Spleen (tissue), 11 donors: ENCODE data around the gene MYO5B. TPM values are rescaled to one million over a fixed set of nuclear protein-coding genes. Genes with fewer than 3 reads are reported as not detected.

ENCODE experiments used
- DNase-seq: peaks from one replicate; pipeline ENCODE4 v3.0.0-alpha.2; 2020
- H3K27ac ChIP-seq, 8 donors: fragments of 200-600 bp; sonication (generic) in 7 of 8; 1 replicate in 4 of 8; 2 replicates in 4 of 8; pipeline versions ENCODE4 v1.5.0 to v1.8.0; 2016 to 2021; ENCODE audit warnings: inconsistent platforms in 4 of 8, mild to moderate bottlenecking in 4 of 8, moderate library complexity in 1 of 8
- H3K27me3 ChIP-seq, 7 donors: fragments of 200-600 bp; sonication (generic) in 6 of 7; replicated peaks in 1 of 7; 1 replicate in 4 of 7; 2 replicates in 3 of 7; pipeline versions ENCODE4 v1.5.0 to v1.8.0; 2016 to 2021; ENCODE audit warnings: inconsistent platforms in 3 of 7, mild to moderate bottlenecking in 1 of 7
- H3K36me3 ChIP-seq, 6 donors: fragments of 200-600 bp; sonication (generic) in 5 of 6; 1 replicate in 4 of 6; 2 replicates in 2 of 6; pipeline versions ENCODE4 v1.5.0 to v1.8.0; 2016 to 2021; ENCODE audit warnings: inconsistent platforms in 2 of 6
- H3K4me1 ChIP-seq, 6 donors: fragments of 200-600 bp; sonication (generic) in 5 of 6; 1 replicate in 3 of 6; 2 replicates in 3 of 6; pipeline versions ENCODE4 v1.5.0 to v1.8.0; 2016 to 2021; ENCODE audit warnings: inconsistent platforms in 3 of 6
- H3K4me3 ChIP-seq, 8 donors: fragments of 200-600 bp; sonication (generic) in 7 of 8; 1 replicate in 4 of 8; 2 replicates in 4 of 8; pipeline versions ENCODE4 v1.5.0 to v1.8.0; 2016 to 2021; ENCODE audit warnings: inconsistent platforms in 4 of 8, mild to moderate bottlenecking in 4 of 8, moderate library complexity in 2 of 8
- H3K9me3 ChIP-seq, 8 donors: fragments of 200-600 bp; sonication (generic) in 7 of 8; 1 replicate in 4 of 8; 2 replicates in 4 of 8; pipeline versions ENCODE4 v1.5.0 to v1.8.0; 2016 to 2021; ENCODE audit warnings: inconsistent platforms in 4 of 8
- POLR2A ChIP-seq, 3 donors: fragments of 450-650 bp; IDR thresholded peaks; one replicate each; pipeline ENCODE4 v1.5.1; 2017; ENCODE audit warnings: antibody characterized with exemption in 3 of 3, mild to moderate bottlenecking in 1 of 3
- POLR2AphosphoS5 ChIP-seq, 3 donors: sonication (generic); formaldehyde crosslinking; IDR thresholded peaks; one replicate each; pipeline ENCODE4 v1.5.1; 2017; ENCODE audit warnings: antibody characterized with exemption in 3 of 3
- WGBS, 5 donors: extraction: QIAGEN DNeasy Blood & Tissue Kit in 3 of 5; methylation state at CpG; one replicate each; pipeline versions ENCODE4 v1.1.5 to v1.1.7; 2013 to 2018; 5-methylcytosine and 5-hydroxymethylcytosine counted together
- intact Hi-C: fragments of 100-400 bp; cut with DNase I; formaldehyde crosslinking; loops from one replicate; pipeline ENCODE4 v1.15.0; 2023; ENCODE audit warnings: low total_unique reads
- polyA plus RNA-seq, 3 donors: library from polyadenylated mRNA; stranded (reverse); fragments of 200-250 nt; gene quantifications; one replicate each; pipeline ENCODE4 v1.2.1, GENCODE V29; 2013
- total RNA-seq, 7 donors: library from RNA; depleted of rRNA in 3 of 7; stranded (reverse); fragments of >200 nt in 3 of 7; fragmentation: NEBNext Ultra II Directional in 4 of 7; extraction: Animal tissue kit (Norgen Biotek cat#: 25700) in 4 of 7; gene quantifications; one replicate each; pipeline versions ENCODE4 v1.1.0 to v1.2.1, GENCODE V29; 2016 to 2021
- TF ChIP-seq, protein P1 (sequence below), 11 experiments: fragments of 200-600 bp in 7 of 11; fragments of 450-650 bp in 4 of 11; sonication (generic) in 4 of 11; IDR thresholded peaks in 8 of 11; conservative IDR thresholded peaks in 3 of 11; 1 replicate in 7 of 11; 2 replicates in 4 of 11; pipeline versions ENCODE4 v1.4.0 to v1.8.0; 2016 to 2021; ENCODE audit warnings: antibody characterized with exemption in 11 of 11, inconsistent platforms in 4 of 11, mild to moderate bottlenecking in 1 of 11
- donor health status: healthy with polysubstance abuse.
- donor health status: DM: no; HTN: no; CAD: no; lungs with moderate emphysema.
- donor health status: DM: no; HTN: no; CAD: no.
- donor health status: Bipolar disorder and iron deficiency.
- donor health status: healthy.
- donor health status: DM: no; HTN: no; CAD: no.
- donor health status: DM: yes; HTN: yes; CAD: no.

MYO5B gene
- total and polyA plus RNA-seq, 10 donors, result 0.74 to 6.0 (median 2.4) TPM

DNA sequence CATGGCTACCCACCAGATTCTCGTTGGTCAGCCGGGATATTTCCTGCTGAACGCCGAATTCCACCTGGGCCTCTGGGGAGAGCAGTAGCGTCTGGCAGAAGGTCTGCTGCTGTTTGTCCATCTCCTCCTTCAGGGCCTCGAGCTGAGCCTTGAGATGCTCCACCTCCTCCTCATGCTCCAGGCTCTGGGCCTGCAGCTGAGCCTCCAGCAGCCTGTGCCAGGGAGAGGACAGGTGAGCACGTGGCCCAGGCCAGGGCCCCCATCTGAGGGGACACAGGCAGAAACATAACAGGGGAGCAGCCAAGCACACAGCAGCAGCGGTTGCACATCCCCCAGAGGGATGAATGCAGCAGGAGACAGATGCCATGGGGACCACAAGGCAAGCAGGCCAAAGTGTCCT is 341.5 kb downstream of the MYO5B start:
- Histone ChIP-seq H3K4me3 (no peak overlapping the region), H3K4me1 (no peaks in the 10 kb centered on the region), H3K27ac (no peak overlapping the region), H3K36me3 (no peaks in the 10 kb centered on the region), H3K27me3 (peaks cover 0 to 20% (median 0%) of the 10 kb centered on the region in 7 donors), H3K9me3 (no peaks in the 10 kb centered on the region)
- intact Hi-C loops, result no loop called here
- DNase-seq, result no peak
- TF ChIP-seq POLR2A (IDR thresholded peaks at IDR 0.05) (no peak), POLR2AphosphoS5 (IDR thresholded peaks at IDR 0.05) (no peak)
- TF ChIP-seq, protein P1, sequence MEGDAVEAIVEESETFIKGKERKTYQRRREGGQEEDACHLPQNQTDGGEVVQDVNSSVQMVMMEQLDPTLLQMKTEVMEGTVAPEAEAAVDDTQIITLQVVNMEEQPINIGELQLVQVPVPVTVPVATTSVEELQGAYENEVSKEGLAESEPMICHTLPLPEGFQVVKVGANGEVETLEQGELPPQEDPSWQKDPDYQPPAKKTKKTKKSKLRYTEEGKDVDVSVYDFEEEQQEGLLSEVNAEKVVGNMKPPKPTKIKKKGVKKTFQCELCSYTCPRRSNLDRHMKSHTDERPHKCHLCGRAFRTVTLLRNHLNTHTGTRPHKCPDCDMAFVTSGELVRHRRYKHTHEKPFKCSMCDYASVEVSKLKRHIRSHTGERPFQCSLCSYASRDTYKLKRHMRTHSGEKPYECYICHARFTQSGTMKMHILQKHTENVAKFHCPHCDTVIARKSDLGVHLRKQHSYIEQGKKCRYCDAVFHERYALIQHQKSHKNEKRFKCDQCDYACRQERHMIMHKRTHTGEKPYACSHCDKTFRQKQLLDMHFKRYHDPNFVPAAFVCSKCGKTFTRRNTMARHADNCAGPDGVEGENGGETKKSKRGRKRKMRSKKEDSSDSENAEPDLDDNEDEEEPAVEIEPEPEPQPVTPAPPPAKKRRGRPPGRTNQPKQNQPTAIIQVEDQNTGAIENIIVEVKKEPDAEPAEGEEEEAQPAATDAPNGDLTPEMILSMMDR (IDR thresholded peaks at IDR 0.05 in 8 of 11, conservative IDR thresholded peaks at IDR 0.05 in 3 of 11), result no peak
- 82 to 93% (median 88%) methylated on average over 5 to 8 of the region's 8 CpGs for WGBS, 5 donors

DNA sequence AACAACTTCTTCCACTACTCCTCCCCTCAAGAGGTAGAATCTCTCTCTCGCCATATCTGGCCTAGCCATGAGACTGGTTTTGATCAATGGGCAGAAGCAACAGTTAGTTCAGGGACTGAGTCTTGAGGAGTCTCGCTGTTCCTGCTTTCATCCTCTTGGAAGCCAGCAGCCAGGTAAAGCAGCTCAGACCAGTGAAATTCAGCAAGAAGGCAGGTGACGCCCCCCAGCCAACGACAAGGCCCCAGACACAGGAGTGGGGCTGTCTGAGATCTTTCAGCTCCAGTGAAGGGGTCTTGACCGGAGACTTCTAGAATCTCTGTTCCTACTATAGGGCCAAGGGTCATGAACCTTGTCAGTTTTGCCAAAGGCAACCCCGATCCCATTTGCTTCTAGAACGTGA is 341.9 kb downstream of the MYO5B start:
- Histone ChIP-seq H3K27me3 (peaks cover 0 to 21% (median 0%) of the 10 kb centered on the region in 7 donors), H3K36me3 (no peaks in the 10 kb centered on the region), H3K9me3 (no peaks in the 10 kb centered on the region), H3K4me1 (no peaks in the 10 kb centered on the region), H3K27ac (no peak overlapping the region), H3K4me3 (no peak overlapping the region)
- 74 to 92% (median 78%) methylated on average over 5 to 7 of the region's 7 CpGs for WGBS, 5 donors
- no peak for DNase-seq
- TF ChIP-seq POLR2A (IDR thresholded peaks at IDR 0.05), result no peak
- no peak for TF ChIP-seq POLR2AphosphoS5 (IDR thresholded peaks at IDR 0.05)
- TF ChIP-seq, protein P1 (IDR thresholded peaks at IDR 0.05 in 8 of 11, conservative IDR thresholded peaks at IDR 0.05 in 3 of 11), result no peak
- intact Hi-C loops, result no loop called here

DNA sequence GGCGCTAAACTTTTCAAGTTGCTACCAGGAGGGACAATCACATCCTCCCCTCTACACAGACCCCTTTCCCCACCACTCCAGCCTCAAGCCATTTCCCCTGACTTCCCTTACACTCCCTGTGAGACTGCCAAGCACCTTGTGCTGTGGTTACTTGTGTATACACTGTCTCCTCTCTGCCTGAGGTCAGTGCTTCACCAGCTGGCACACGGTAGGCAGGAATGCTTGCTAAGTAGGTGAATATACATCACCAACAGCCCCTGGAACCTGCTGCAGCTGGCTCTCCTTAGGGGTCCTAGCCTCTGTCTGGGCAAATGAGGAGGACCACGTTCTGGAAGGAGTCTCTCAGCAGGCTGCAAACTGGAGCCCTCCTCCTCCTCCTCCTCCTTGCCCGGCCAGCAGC is 343.3 kb downstream of the MYO5B start:
- TF ChIP-seq, protein P1 (IDR thresholded peaks at IDR 0.05 in 8 of 11, conservative IDR thresholded peaks at IDR 0.05 in 3 of 11), result no peak
- TF ChIP-seq POLR2AphosphoS5 (IDR thresholded peaks at IDR 0.05) (no peak), POLR2A (IDR thresholded peaks at IDR 0.05) (no peak)
- DNase-seq, result no peak
- Histone ChIP-seq H3K27ac (no peak overlapping the region), H3K9me3 (no peaks in the 10 kb centered on the region), H3K27me3 (peaks cover 0 to 21% (median 0%) of the 10 kb centered on the region in 7 donors), H3K36me3 (peaks cover 0 to 5% (median 0%) of the 10 kb centered on the region in 6 donors), H3K4me3 (no peak overlapping the region), H3K4me1 (no peaks in the 10 kb centered on the region)
- intact Hi-C loops, result no loop called here
- WGBS, 5 donors, result 65 to 78% (median 76%) methylated on average over 4 of the region's 4 CpGs

DNA sequence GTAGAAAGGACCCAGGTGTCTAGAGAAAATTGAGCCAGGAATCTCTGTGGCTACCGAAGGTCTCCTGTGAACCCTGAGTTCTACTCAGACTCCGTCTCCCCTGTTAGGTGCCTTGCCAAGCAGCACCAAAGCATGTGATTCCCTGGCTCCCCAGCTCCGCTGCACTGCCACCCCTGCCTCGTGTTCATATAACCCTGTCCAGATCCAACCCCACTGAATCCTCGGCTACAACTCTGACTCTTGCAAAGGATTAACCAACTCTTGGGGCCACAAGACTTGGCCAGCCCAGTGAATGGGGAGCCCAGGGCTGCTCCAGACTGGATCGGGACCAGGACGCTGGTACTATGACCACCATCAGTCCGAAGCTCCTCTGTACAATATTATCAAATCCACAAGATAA is 344.3 kb downstream of the MYO5B start:
- 85 to 95% (median 88%) methylated on average over 8 of the region's 8 CpGs for WGBS, 5 donors
- intact Hi-C loops, result no loop called here
- Histone ChIP-seq H3K27ac (no peak overlapping the region), H3K9me3 (no peaks in the 10 kb centered on the region), H3K27me3 (peaks cover 0 to 21% (median 0%) of the 10 kb centered on the region in 7 donors), H3K4me3 (no peak overlapping the region), H3K36me3 (peaks cover 0 to 5% (median 0%) of the 10 kb centered on the region in 6 donors), H3K4me1 (no peaks in the 10 kb centered on the region)
- no peak for DNase-seq
- TF ChIP-seq POLR2AphosphoS5 (IDR thresholded peaks at IDR 0.05), result no peak
- no peak for TF ChIP-seq POLR2A (IDR thresholded peaks at IDR 0.05)
- TF ChIP-seq, protein P1 (IDR thresholded peaks at IDR 0.05 in 8 of 11, conservative IDR thresholded peaks at IDR 0.05 in 3 of 11), result no peak
